ENCODE results near the gene DNAJC21.
"Not testable (repeated sequence)": the region's sequence is repeated elsewhere in the genome, so short reads cannot be mapped to it uniquely, and the experiment has no call there.

The DNAJC21 gene

GRCh38 chr5:34923694-34924461, 5.5 kb upstream of the DNAJC21 start:
- no peak for DNase-seq

GRCh38 chr5:34924462-34924765, 4.9 kb upstream of the DNAJC21 start:
- DNase-seq: no peak

- DNase-seq: no peak
Measured at GRCh38 chr5:34926318-34926888, 3.0 kb upstream of the DNAJC21 start.

DNA sequence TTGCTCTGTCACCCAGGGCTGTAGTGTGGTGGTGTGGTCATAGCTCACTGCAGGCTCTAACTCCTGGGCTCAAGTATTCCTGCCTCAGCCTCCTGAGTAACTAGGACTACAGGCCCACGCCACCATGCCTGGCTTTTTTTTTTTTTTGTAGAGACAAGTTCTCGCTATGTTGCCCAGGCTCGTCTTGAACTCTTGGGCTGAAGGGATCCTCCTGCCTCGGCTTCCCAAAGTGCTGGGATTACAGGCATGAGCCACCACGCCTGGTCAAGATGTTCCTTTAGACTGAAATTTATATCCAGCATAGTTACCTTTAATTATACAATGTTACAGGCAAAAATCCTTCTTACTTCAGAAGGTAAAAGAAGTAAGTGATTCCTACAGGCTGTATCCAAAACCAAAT, 1.6 kb upstream of the DNAJC21 start:
- DNase-seq: no peak

GRCh38 chr5:34928267-34928666, 1.1 kb upstream of the DNAJC21 start:
- DNase-seq: no peak

DNA sequence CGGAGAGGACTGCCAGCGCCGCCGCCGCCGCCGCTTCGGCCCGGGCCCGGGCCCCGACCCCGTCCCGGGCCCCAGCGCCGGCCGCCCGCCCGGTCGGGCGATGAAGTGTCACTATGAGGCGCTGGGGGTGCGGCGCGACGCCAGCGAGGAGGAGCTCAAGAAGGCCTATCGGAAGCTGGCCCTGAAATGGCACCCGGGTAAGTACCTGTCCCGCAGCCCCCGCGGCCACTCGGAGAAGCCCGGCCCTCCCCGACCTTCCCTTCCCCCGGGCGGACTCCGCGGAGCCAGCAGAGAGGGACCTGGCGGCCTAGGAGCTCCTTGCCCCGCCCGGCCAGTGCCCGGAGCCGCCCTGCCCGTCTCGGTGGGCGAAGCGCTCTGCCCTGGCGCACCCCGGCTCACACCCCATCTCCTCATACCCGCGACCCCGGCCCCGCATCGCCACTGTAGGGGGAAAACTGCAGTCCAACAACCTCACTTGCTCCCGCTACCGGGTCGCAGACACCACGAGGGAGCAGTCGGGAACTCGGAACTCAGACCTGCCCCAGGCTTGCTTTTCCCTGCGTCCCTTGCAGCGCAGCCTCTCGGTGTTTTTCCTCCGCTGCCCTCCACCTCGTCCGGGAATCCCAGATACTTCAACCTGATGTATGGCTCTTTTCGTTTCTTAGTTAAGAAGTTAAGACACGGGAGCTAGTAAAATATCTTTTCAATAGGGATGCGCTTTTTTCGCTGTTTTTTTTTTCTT, 532 bp downstream of the DNAJC21 start:
- peak; percentile 74 for DNase-seq

DNA sequence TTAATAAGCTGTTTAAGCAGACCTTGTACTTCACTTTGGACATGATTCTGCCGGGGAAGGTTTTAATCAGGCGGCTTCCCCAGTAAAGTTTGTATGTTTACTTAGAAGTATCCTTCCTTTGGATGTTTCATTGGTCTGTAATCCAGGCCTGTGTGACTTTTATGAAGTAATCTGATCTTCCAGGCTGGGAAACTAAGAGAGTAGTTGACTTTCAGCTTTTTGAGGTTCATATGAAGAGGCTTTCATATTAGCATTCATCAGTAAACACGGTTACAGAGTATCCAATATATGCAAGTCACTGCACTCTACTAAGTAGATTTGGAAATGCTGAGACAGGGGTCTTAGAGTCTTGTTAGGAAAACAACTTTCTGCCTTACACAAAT, 1.1 kb downstream of the DNAJC21 start:
- no peak for DNase-seq

GRCh38 chr5:34930870-34931269, 1.5 kb downstream of the DNAJC21 start:
- DNase-seq: no peak

DNA sequence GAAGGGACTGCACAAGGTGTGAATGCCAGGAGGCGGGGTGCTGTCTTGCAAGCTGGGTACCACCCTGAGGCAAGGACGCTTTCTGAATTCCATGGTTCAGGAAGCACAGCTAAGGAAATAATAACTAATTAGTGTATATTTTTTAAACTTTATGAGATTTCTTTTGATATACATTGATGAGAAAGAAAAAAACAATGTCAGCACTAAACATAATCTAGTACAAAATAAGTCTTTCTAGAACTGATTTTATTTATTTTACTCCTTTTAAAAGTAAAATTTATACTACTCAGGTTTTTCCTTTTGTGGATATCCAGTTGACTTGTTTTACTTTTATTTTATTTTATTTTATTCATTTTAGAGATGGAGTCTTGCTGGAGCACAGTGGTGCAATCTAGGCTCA, 3.6 kb downstream of the DNAJC21 start:
- no peak for DNase-seq

DNA sequence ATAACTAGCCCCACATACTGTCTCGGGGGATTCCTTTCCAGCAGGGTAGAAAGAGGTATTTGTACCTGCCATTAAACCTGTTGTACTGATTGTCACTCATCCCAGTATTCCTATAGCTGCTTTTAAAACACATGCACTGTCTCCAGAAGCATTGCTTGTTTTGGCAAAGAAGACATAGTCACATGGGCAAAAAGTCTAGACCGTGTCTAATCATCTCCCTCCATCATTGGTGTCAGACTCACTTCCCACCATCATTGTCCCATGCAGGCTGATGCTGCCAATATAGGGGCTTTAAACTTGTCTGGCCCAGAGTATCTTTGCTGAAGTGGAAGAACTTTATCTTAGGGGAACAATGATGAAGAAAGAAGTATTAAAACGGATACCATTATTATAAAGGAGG, 12.6 kb downstream of the DNAJC21 start:
- no peak for DNase-seq

DNA sequence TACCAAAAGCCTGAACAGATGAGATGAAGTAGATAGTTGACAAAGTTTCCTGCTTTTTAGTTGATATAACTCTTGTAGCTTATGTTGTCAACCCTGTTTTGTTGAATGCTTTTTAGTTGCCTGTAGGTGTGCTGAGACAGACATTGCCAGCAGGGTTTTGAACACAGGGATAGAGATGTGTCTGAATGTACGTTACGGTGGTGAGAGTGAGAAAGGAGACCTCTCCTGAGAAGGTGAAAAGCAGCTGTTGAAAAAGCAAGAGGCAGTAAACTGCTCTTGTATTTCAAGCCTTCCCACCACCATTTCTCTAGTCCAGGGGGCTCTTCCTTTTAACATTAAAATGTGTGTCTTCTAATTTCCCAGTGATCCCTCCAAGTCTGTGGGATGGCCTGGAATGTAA, 14.7 kb downstream of the DNAJC21 start:
- no peak for DNase-seq

- DNase-seq: no peak
Measured at GRCh38 chr5:34944460-34945047, 15.2 kb downstream of the DNAJC21 start.

- DNase-seq: no peak
Measured at GRCh38 chr5:34957321-34957720, 28.0 kb downstream of the DNAJC21 start.

- DNase-seq: no peak
Measured at GRCh38 chr5:34957857-34958690, 28.7 kb downstream of the DNAJC21 start.

DNA sequence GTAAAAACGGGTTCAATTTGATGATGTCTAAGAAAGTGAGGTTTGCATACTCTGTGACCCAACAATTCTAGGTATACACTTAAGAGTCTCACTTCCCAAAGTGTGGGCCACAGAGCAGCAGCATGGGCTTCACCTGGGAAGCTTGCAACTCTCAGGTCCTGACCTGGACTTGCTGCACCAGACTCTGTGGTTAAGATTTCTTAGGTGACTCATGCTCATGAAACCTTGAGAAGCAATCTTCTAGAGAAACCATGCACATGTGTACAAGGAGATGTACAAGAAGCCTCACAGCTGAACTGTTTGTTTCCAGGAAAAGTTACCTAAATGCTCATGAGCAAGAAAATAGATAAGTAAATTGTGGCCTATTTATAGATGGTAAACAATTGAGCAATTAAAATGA, 30.0 kb downstream of the DNAJC21 start:
- DNase-seq: no peak

- no peak for DNase-seq
Measured at GRCh38 chr5:34967540-34967939, 38.2 kb downstream of the DNAJC21 start.

- DNase-seq: no peak
Measured at GRCh38 chr5:34968258-34968657, 38.9 kb downstream of the DNAJC21 start.

DNA sequence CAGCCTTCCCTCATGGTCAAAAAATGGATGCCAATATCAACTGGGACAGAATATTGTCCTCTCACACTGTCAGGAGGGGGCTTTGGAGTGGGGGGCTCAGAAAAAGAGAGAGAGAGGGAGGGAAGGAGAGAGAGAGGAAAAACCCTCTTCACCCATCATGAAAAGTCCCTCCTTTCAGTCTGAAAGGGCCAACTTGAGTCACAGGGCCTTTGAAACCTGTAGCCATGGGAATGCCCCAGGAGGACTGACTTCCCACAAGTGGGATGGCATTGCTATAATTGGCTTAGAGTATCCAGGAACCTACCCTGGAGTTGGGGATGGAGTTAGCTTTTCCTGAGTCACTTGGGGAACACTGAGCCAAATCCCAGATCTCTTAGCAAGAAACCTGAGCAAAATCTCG, 41.2 kb downstream of the DNAJC21 start:
- no peak for DNase-seq

DNA sequence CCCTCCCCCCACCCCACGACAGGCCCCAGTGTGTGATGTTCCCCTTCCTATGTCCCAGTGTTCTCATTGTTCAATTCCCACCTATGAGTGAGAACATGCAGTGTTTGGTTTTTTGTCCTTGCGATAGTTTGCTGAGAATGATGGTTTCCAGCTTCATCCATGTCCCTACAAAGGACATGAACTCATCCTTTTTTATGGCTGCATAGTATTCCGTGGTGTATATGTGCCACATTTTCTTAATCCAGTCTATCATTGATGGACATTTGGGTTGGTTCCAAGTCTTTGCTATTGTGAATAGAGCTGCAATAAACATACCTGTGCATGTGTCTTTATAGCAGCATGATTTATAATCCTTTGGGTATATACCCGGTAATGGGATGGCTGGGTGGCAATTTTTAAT, 42.3 kb downstream of the DNAJC21 start:
- not testable (repeated sequence) for DNase-seq

GRCh38 chr5:34976347-34976746, 47.0 kb downstream of the DNAJC21 start:
- DNase-seq: no peak

GRCh38 chr5:34977934-34978613, 48.7 kb downstream of the DNAJC21 start:
- no peak for DNase-seq

GRCh38 chr5:34978681-34979080, 49.3 kb downstream of the DNAJC21 start:
- DNase-seq: no peak

DNA sequence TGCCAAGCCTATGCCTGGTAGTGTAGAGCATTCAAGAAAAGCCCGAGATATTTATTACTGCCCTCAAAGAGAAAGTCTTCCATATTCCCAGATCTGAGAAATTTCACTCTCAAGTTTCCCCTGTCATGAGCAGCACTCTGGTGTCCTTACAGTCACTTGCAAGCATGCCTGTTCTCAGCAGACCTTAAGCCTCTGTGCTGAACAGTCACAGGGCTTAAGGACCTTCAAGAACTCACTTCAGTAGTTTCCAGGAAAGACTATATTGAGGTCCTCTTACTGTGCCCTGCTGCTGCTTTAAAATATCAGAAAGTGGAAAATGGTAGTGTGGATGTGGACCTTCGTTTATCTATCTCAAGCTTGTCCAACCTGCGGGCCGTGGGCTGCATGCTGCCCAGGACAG, 53.5 kb downstream of the DNAJC21 start:
- DNase-seq: no peak

All from NCI-H1105 (cell line).